ENCODE results near the gene NAA38. TPM values are rescaled to one million over a fixed set of nuclear protein-coding genes. Genes with fewer than 3 reads are reported as not detected.

NAA38 gene
- total and polyA plus RNA-seq, 5 experiments from 2014 or later, result 16.0 to 169 (median 125) TPM

DNA sequence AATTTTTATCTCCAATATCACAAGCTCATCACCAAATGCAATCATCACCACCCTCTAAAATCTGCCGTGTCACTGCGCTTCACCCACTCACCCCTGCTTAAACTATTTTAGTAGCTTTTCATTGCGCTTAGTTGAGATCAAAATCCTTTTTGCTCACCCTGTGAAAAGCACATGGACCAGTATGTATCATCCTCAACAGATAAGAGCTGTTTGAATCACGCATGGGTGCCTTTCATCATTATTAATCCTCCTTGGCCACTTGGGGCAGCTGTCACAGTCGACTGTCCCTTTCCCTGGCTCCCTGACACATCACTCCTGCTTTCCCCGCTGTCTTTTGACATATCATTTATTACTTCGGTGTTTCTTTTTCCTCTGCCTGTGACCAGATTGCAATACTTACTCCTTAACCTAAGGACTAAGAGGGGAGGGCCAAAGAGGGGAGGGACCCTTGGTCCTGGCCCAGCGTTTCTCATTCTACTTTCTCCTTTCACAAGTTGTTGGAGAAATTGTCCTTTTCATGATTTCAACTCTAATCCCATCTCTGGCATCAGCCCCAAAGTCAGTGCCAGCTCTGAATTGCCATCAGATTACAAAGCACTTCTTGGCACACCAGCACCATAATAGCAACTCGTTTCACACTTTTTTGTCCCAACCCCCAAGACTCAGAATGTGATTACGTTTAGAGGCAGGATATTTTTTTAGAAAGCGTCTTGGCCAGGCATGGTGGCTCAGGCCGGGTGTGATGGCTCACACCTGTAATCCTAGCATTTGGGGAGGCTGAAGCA, 32.0 kb downstream of the NAA38 start:
- H3K9me3 Mint-ChIP-seq, result no peaks in the 10 kb centered on the region
- H3K36me3 Mint-ChIP-seq, result no peaks in the 10 kb centered on the region
- no peak for DNase-seq
- no peak for ATAC-seq
- H3K27me3 Mint-ChIP-seq, result peaks cover 0 to 5% (median 0%) of the 10 kb centered on the region in 5 donors
- POLR2A ChIA-PET, result interaction anchor here (0.6 to 2.0 kb wide), 5 partner anchors 9 to 32 kb away, joined by 3 to 8 read pairs (median 4); partner anchors contain the start of genes KDM6B and NAA38
- H3K4me1 Mint-ChIP-seq, result peaks cover 0 to 5% (median 1%) of the 10 kb centered on the region in 4 donors
- H3K27ac Mint-ChIP-seq, result peak overlapping the region in 1 of 10 donors; percentile 32
- no peak overlapping the region for H3K4me3 Mint-ChIP-seq

DNA sequence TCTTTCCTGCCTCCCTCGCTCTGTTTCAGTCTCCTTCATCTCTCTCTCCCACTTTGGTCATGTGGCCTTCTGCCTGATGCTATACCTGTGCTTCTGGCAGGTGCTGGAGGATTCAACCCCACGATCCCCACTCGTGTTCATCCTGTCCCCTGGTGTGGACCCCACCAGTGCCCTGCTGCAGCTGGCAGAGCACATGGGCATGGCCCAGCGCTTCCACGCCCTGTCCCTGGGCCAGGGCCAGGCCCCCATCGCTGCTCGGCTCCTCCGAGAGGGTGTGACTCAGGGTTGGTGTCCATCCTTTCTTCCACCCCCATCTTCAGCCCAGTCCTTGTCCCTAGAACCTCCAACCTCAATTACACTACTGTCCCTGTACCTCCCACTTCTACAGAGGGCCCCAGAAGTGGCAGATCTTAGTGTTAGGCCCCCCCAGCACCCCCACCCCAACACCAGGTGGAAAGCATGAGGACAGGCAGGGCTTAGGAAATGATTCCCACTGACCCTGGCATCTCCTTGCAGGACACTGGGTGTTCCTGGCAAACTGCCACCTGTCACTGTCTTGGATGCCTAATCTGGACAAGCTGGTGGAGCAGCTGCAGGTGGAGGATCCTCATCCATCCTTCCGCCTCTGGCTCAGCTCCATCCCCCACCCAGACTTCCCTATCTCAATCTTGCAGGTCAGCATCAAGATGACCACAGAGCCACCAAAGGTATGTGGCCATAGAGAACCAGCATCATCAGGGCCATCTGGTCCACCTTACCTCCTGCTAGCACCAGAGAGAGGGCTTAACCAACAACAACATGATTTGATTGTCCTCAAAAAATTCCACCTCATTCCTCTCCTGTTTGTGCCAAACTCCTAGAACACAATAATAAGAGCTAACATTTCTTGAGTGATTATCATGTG, 33.1 kb downstream of the NAA38 start:
- H3K9me3 Mint-ChIP-seq, result no peaks in the 10 kb centered on the region
- peaks cover 0 to 4% (median 0%) of the 10 kb centered on the region in 5 donors for H3K27me3 Mint-ChIP-seq
- H3K4me3 Mint-ChIP-seq, result no peak overlapping the region
- ATAC-seq (no peak), DNase-seq (no peak)
- H3K4me1 Mint-ChIP-seq, result peaks cover 0 to 5% (median 1%) of the 10 kb centered on the region in 4 donors
- POLR2A ChIA-PET, result interaction anchor here (0.9 to 1.8 kb wide), 3 partner anchors 10 to 29 kb away, joined by 3 to 5 read pairs (median 4); no protein-coding TSS in a partner anchor
- H3K27ac Mint-ChIP-seq, result peak overlapping the region in 2 of 10 donors; percentile 7 to 66
- no peaks in the 10 kb centered on the region for H3K36me3 Mint-ChIP-seq

DNA sequence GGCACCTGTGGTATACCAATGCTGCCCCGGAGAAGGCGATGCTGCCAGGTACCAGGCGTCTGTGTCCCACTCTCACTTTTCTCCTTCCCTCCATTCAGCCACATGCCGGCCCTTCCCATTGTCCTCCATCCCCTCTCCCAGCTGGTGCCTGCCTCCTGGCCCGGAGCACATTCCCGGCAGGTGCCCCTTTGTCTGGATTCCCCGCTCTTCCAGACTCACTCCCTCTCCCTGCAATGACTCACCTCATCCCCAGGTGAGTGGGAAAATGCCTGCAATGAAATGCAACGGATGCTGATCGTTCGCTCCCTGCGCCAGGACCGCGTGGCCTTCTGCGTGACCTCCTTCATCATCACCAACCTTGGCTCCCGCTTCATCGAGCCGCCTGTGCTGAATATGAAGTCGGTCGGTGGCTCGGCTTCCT, 33.8 kb downstream of the NAA38 start:
- Mint-ChIP-seq H3K9me3 (no peaks in the 10 kb centered on the region), H3K4me3 (no peak overlapping the region), H3K27me3 (peaks cover 0 to 4% (median 0%) of the 10 kb centered on the region in 5 donors), H3K27ac (peak overlapping the region in 1 of 10 donors; percentile 7), H3K4me1 (peaks cover 0 to 5% (median 1%) of the 10 kb centered on the region in 4 donors), H3K36me3 (no peaks in the 10 kb centered on the region)
- ATAC-seq, result no peak
- DNase-seq, result no peak
- POLR2A ChIA-PET, result interaction anchor here (0.9 to 1.8 kb wide), 2 partner anchors 11 to 29 kb away, joined by 3 to 5 read pairs; no protein-coding TSS in a partner anchor

DNA sequence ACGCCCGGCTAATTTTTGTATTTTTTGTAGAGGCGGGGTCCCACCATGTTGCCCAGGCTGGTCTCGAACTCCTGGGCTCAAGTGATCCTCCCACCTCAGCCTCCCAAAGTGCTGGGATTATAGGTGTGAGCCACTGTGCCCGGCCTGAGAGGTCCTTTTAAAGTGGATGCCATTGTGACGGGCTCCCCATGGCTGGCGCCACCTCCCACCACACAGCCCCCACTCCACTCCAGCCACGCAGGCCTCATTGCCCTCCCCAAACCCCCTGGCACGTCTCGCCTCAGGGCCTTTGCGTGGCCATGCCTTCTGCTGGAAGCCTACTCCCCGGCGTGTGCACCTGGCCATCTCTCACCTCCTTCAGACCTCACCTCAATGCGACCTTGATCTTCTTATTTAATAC, 35.2 kb downstream of the NAA38 start:
- DNase-seq (no peak), ATAC-seq (no peak)
- H3K27me3 Mint-ChIP-seq, result no peaks in the 10 kb centered on the region
- POLR2A ChIA-PET, result interaction anchor here (0.9 kb wide), 1 partner anchor 29 kb away, joined by 4 read pairs; no protein-coding TSS in a partner anchor
- no peaks in the 10 kb centered on the region for H3K36me3 Mint-ChIP-seq
- H3K27ac Mint-ChIP-seq, result peak overlapping the region in 3 of 10 donors; percentile 27 to 85 (median 70)
- H3K9me3 Mint-ChIP-seq, result no peaks in the 10 kb centered on the region
- no peak overlapping the region for H3K4me3 Mint-ChIP-seq
- peaks cover 0 to 5% (median 1%) of the 10 kb centered on the region in 4 donors for H3K4me1 Mint-ChIP-seq

DNA sequence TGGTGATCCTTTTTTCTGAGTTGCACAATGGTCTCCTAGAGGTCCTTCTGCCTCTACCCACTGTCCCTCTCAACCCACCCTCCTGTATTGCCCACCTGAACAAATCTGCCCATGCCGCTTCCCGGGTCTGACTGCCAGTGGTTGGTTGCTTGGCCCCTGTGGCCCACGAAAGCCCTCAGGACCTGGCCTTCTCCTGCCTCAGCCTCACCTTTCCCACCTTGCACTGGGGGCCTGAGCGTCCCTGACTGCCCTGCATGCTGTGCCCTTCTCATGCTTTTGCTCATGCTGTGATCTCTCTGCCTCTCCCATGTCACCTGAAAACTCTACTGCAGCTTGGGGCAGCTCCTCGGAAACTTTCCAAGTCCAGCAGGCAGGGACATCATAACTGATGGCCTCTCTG, 37.1 kb downstream of the NAA38 start:
- peak overlapping the region in 1 of 10 donors; percentile 45 for H3K27ac Mint-ChIP-seq
- H3K4me1 Mint-ChIP-seq, result peaks cover 0 to 5% (median 1%) of the 10 kb centered on the region in 4 donors
- POLR2A ChIA-PET, result interaction anchor here (1.0 kb wide), 1 partner anchor 32 kb away, joined by 3 read pairs; no protein-coding TSS in a partner anchor
- ATAC-seq (no peak), DNase-seq (no peak)
- no peaks in the 10 kb centered on the region for H3K36me3 Mint-ChIP-seq
- no peaks in the 10 kb centered on the region for H3K27me3 Mint-ChIP-seq
- no peak overlapping the region for H3K4me3 Mint-ChIP-seq
- no peaks in the 10 kb centered on the region for H3K9me3 Mint-ChIP-seq

DNA sequence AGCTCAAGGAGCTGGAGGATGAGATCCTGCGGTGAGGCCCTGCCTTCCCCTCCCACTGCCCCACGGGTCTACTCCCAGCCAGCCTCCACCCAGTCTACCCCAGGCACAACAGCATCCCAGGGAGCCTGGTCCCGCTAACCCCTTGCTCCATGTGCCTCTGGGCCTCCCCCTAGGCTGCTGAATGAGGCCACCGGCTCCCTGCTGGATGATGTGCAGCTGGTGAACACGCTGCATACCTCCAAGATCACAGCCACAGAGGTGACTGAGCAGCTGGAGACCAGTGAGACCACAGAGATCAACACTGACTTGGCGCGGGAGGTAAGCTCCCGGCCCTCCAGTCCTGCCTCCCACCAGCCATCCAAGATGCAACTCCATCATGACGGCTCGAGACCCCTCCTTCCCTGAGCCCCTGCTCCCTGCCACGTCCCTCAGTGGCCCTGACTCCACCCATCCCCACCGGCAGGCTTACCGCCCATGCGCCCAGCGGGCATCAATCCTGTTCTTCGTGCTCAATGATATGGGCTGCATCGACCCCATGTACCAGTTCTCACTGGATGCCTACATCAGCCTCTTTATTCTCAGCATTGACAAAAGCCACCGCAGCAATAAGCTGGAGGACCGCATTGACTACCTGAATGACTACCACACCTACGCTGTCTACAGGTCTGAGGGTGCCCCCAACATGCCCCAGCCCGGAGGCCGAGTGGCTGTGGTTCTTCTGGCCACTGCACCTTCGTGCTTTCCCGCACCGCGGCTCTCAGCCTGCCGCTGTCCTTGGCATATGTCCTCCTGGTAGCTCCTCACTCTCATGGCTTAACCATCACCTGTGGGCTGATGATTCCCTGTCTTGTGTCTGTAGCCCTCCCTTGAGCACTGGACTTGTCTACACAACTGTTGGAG, 38.4 kb downstream of the NAA38 start:
- Mint-ChIP-seq H3K36me3 (no peaks in the 10 kb centered on the region), H3K4me3 (no peak overlapping the region), H3K9me3 (no peaks in the 10 kb centered on the region), H3K4me1 (peaks cover 0 to 5% (median 0%) of the 10 kb centered on the region in 4 donors), H3K27ac (no peak overlapping the region), H3K27me3 (no peaks in the 10 kb centered on the region)
- POLR2A ChIA-PET, result interaction anchor here (0.6 to 1.0 kb wide), 2 partner anchors 33 to 62 kb away, joined by 3 read pairs; no protein-coding TSS in a partner anchor
- DNase-seq (no peak), ATAC-seq (no peak)

DNA sequence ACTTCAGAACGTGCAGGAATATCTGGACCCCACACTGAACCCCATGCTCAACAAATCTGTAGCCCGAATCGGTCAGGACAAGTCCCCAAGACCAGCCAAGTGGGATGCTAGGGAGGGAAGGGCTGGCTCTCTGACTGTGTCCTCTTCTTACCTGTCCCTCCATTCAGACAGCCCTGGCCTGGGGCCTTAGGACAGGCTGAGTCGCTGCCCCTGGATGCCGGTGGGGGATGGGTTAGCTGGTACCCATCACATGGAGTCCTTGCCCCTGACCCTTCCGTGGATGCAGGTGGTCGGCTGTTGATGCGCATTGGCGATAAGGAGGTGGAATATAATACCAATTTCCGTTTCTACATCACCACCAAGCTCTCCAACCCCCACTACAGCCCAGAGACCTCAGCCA, 39.3 kb downstream of the NAA38 start:
- Mint-ChIP-seq H3K36me3 (no peaks in the 10 kb centered on the region), H3K4me3 (no peak overlapping the region), H3K27ac (peak overlapping the region in 1 of 10 donors; percentile 59), H3K9me3 (no peaks in the 10 kb centered on the region), H3K27me3 (no peaks in the 10 kb centered on the region), H3K4me1 (peaks cover 0 to 5% (median 0%) of the 10 kb centered on the region in 4 donors)
- POLR2A ChIA-PET, result no interaction called here
- ATAC-seq (no peak), DNase-seq (no peak)

DNA sequence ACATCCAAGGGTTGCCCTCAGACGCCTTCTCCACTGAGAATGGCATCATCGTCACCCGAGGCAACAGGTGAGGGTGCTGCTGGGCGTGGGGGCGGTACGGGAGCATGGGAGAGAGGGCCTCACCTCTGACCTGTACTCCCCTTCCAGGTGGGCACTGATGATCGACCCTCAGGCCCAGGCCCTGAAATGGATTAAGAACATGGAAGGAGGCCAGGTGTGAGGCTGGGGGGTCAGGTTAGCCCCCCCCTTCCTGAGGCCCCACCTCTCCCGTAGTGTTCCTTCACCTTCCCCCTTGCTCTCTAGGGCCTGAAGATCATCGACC, 39.8 kb downstream of the NAA38 start:
- POLR2A ChIA-PET, result no interaction called here
- H3K4me3 Mint-ChIP-seq, result no peak overlapping the region
- peaks cover 0 to 5% (median 0%) of the 10 kb centered on the region in 4 donors for H3K4me1 Mint-ChIP-seq
- H3K9me3 Mint-ChIP-seq, result no peaks in the 10 kb centered on the region
- no peak for ATAC-seq
- H3K27ac Mint-ChIP-seq, result no peak overlapping the region
- DNase-seq, result no peak
- H3K36me3 Mint-ChIP-seq, result no peaks in the 10 kb centered on the region
- no peaks in the 10 kb centered on the region for H3K27me3 Mint-ChIP-seq

DNA sequence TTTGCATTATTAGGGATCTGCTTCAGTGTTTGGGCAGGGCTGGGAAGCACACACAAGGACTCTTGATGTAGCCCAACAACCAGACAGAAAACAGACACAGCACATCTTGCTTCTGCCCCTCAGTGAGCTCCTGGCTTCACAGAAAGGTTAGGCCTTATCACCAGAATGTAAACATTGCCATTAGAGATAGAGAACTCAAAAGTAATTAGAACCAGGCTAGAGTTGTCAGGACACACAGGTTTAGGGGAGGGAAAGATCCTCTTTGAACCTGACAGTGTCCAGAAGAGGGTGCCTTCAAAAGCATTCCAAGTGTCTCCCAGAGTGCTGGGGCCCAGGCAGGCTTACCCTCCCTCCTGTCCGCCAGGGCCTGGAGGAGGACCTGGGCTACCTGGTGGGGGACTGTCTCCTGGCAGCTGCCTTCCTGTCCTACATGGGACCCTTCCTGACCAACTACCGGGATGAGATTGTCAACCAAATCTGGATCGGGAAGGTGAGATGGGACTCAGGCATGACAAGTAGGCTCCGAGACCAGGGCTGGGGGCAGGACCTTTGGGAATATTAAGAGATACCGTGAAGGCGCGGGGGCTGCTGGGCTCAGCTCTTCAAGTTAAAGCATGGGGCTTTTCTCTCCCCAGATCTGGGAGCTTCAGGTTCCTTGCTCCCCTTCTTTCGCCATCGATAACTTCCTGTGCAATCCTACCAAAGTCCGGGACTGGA, 40.3 kb downstream of the NAA38 start:
- ATAC-seq (no peak), DNase-seq (no peak)
- POLR2A ChIA-PET, result no interaction called here
- Mint-ChIP-seq H3K4me3 (no peak overlapping the region), H3K27me3 (no peaks in the 10 kb centered on the region), H3K36me3 (no peaks in the 10 kb centered on the region), H3K4me1 (peaks cover 0 to 2% (median 0%) of the 10 kb centered on the region in 4 donors), H3K27ac (no peak overlapping the region), H3K9me3 (no peaks in the 10 kb centered on the region)

DNA sequence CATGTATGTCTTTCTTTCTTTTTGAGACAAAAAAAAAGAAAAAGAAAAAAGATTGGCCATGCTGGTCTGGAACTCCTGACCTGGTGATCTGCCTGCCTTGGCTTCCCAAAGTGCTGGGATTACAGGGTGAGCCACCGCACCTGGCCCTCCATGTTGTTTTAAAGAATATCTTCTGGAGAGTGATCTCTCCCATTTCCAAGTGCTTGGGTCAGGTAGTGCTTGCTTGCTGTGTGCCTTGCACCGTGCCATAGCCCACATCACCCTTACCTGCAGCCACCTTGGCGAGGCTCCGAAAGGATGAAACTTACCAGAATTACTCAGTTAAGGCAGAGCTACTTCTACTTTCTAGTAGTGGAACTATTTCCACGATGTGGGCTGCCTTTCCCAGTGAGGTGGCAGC, 42.4 kb downstream of the NAA38 start:
- H3K36me3 Mint-ChIP-seq, result no peaks in the 10 kb centered on the region
- DNase-seq (no peak), ATAC-seq (no peak)
- H3K27me3 Mint-ChIP-seq, result no peaks in the 10 kb centered on the region
- no peaks in the 10 kb centered on the region for H3K9me3 Mint-ChIP-seq
- no peak overlapping the region for H3K27ac Mint-ChIP-seq
- POLR2A ChIA-PET, result no interaction called here
- no peak overlapping the region for H3K4me3 Mint-ChIP-seq
- H3K4me1 Mint-ChIP-seq, result peaks cover 3 to 12% (median 7%) of the 10 kb centered on the region in 4 donors

DNA sequence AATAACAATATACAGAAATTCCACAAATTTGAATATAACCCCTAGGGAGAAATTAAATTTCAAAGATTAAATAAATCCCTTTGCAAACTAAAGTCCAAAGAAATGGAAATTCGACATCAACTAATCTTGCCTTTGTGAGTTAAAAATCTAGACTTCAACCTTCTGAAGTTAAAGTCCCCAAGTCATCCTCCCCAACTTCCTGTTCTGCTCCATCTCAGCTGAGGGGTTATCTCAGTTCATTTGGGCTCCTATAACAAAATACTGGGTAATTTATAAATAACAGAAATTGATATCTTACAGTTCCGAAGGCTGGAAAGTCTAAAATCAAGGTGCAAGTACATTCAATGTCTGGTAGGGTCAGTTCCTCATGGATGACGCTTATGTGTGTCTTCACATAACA, 46.1 kb downstream of the NAA38 start:
- ATAC-seq, result no peak

More for the DNA sequence above, 46.1 kb downstream of the NAA38 start:
- no peak overlapping the region for H3K4me3 Mint-ChIP-seq
- no peaks in the 10 kb centered on the region for H3K9me3 Mint-ChIP-seq
- DNase-seq, result no peak
- H3K27me3 Mint-ChIP-seq, result peaks cover 0 to 12% (median 2%) of the 10 kb centered on the region in 5 donors
- POLR2A ChIA-PET, result no interaction called here
- no peaks in the 10 kb centered on the region for H3K36me3 Mint-ChIP-seq
- no peak overlapping the region for H3K27ac Mint-ChIP-seq
- H3K4me1 Mint-ChIP-seq, result peaks cover 3 to 12% (median 7%) of the 10 kb centered on the region in 4 donors
